Central memory CD8-positive, alpha-beta T cell (primary cell): ENCODE results near the gene ANO8.

Source experiments
- ATAC-seq: fragments of 150-1000 bp; cut with Tn5 transposase; replicated peaks from 2 replicates; pipeline ENCODE4 v1.10.0; 2022; ENCODE audit warnings: mild to moderate bottlenecking, moderate FRiP score, moderate number of reproducible peaks; ENCODE audit not compliant: poor library complexity, severe bottlenecking; ENCODE audit errors: extremely low read depth
- DNase-seq, 2 donors: peaks; one replicate each; pipeline ENCODE4 v3.0.0; 2021; ENCODE audit warnings: low spot score in 2 of 2
- H3K27ac Mint-ChIP-seq: one replicate; pipeline ENCODE4 v1.8.0; 2022; ENCODE audit warnings: low read depth, mild to moderate bottlenecking, moderate library complexity, mixed read lengths
- H3K27me3 Mint-ChIP-seq: one replicate; pipeline ENCODE4 v1.8.0; 2022; ENCODE audit warnings: mixed read lengths
- H3K36me3 Mint-ChIP-seq: one replicate; pipeline ENCODE4 v1.8.0; 2022; ENCODE audit warnings: mild to moderate bottlenecking, moderate library complexity, mixed read lengths; ENCODE audit not compliant: insufficient read depth
- H3K4me1 Mint-ChIP-seq: one replicate; pipeline ENCODE4 v1.8.0; 2022; ENCODE audit warnings: mixed read lengths
- H3K4me3 Mint-ChIP-seq: one replicate; pipeline ENCODE4 v1.8.0; 2022; ENCODE audit warnings: mild to moderate bottlenecking, moderate library complexity, mixed read lengths
- H3K9me3 Mint-ChIP-seq: one replicate; pipeline ENCODE4 v1.8.0; 2022; ENCODE audit warnings: mixed read lengths

ANO8 gene

DNA sequence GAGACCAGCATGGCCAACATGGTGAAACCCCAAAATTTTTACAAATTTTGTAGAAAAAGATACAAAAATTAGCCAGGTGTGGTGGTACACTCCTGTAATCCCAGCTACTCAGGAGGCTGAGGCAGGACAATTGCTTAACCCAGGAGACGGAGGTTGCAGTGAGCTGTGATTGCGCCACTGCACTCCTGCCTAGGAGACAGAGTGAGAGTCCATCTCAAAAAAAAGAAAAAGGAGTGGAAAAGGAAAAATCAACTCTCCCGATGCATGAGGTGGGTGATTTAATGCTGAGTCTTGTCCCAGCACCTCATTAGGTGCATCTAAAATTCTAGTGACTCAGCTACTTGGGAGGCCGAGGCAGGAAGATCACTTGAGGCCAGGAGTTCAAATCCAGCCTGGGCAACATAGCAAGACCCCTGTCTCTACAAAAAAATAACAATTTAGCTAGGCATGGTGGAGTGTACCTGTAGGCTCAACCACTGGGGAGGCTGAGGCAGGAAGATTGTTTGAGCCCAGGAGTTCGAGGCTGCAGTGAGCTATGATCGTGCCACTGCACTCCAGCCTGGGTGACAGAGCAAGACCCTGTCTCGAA lies 22.5 kb upstream of the ANO8 start:
- no peak overlapping the region for H3K27ac Mint-ChIP-seq
- H3K36me3 Mint-ChIP-seq: peaks cover 2% of the 10 kb centered on the region
- DNase-seq (no peak), ATAC-seq (no peak)
- no peaks in the 10 kb centered on the region for H3K9me3 Mint-ChIP-seq
- H3K4me1 Mint-ChIP-seq: no peaks in the 10 kb centered on the region
- no peak overlapping the region for H3K4me3 Mint-ChIP-seq
- H3K27me3 Mint-ChIP-seq: peaks cover 17% of the 10 kb centered on the region

DNA sequence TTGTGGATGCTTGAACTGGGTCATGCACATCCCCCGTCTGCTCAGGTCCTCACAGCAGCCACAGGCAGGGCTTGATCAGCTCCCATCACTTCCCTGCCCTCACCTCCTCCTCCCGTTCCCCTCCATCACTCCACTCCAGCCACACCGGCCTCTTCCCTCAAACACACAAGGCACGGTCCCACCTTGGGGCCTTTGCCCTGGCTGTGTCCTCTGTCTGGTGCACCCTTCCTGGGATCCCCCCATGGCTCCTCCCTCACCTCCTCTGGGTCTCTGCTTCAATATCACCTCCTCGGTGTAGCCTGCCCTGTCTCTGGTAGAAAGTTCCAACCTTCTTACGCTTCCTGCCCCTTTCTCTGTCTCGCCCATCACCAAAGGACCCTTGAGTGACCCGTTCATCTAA lies 18.7 kb upstream of the ANO8 start:
- DNase-seq (no peak), ATAC-seq (no peak)
- peaks cover 2% of the 10 kb centered on the region for H3K36me3 Mint-ChIP-seq
- no peaks in the 10 kb centered on the region for H3K4me1 Mint-ChIP-seq
- peaks cover 35% of the 10 kb centered on the region for H3K27me3 Mint-ChIP-seq
- no peak overlapping the region for H3K27ac Mint-ChIP-seq
- H3K9me3 Mint-ChIP-seq: no peaks in the 10 kb centered on the region
- no peak overlapping the region for H3K4me3 Mint-ChIP-seq

GRCh38 chr19:17352608-17353280 lies 18.1 kb upstream of the ANO8 start:
- no peak for DNase-seq
- H3K4me3 Mint-ChIP-seq: no peak overlapping the region
- no peaks in the 10 kb centered on the region for H3K4me1 Mint-ChIP-seq
- no peak overlapping the region for H3K27ac Mint-ChIP-seq
- H3K27me3 Mint-ChIP-seq: peaks cover 42% of the 10 kb centered on the region
- peaks cover 2% of the 10 kb centered on the region for H3K36me3 Mint-ChIP-seq
- H3K9me3 Mint-ChIP-seq: no peaks in the 10 kb centered on the region
- no peak for ATAC-seq

- Mint-ChIP-seq H3K4me1 (no peaks in the 10 kb centered on the region), H3K9me3 (no peaks in the 10 kb centered on the region), H3K36me3 (peaks cover 2% of the 10 kb centered on the region), H3K4me3 (no peak overlapping the region), H3K27me3 (peaks cover 49% of the 10 kb centered on the region), H3K27ac (no peak overlapping the region)
- ATAC-seq (no peak), DNase-seq (no peak)
Observed at GRCh38 chr19:17351815-17352435, 17.3 kb upstream of the ANO8 start.

GRCh38 chr19:17348700-17349099 lies 14.0 kb upstream of the ANO8 start:
- no peak for ATAC-seq

GRCh38 chr19:17347877-17348276 lies 13.2 kb upstream of the ANO8 start:
- Mint-ChIP-seq H3K4me1 (peaks cover 6% of the 10 kb centered on the region), H3K27me3 (peaks cover 36% of the 10 kb centered on the region), H3K9me3 (no peaks in the 10 kb centered on the region), H3K27ac (no peak overlapping the region), H3K4me3 (no peak overlapping the region), H3K36me3 (no peaks in the 10 kb centered on the region)
- ATAC-seq (no peak), DNase-seq (no peak)

More at GRCh38 chr19:17348700-17349099, 14.0 kb upstream of the ANO8 start:
- H3K36me3 Mint-ChIP-seq: peaks cover 2% of the 10 kb centered on the region
- H3K4me1 Mint-ChIP-seq: peaks cover 6% of the 10 kb centered on the region
- peaks cover 45% of the 10 kb centered on the region for H3K27me3 Mint-ChIP-seq
- H3K27ac Mint-ChIP-seq: no peak overlapping the region
- no peak overlapping the region for H3K4me3 Mint-ChIP-seq
- DNase-seq: no peak
- H3K9me3 Mint-ChIP-seq: no peaks in the 10 kb centered on the region

- DNase-seq: no peak
- H3K27me3 Mint-ChIP-seq: peaks cover 33% of the 10 kb centered on the region
- no peaks in the 10 kb centered on the region for H3K36me3 Mint-ChIP-seq
- no peak overlapping the region for H3K27ac Mint-ChIP-seq
- H3K4me3 Mint-ChIP-seq: no peak overlapping the region
- ATAC-seq: no peak
- H3K4me1 Mint-ChIP-seq: peaks cover 6% of the 10 kb centered on the region
- no peaks in the 10 kb centered on the region for H3K9me3 Mint-ChIP-seq
Observed at GRCh38 chr19:17347361-17347760, 12.7 kb upstream of the ANO8 start.

GRCh38 chr19:17346109-17346671 lies 11.5 kb upstream of the ANO8 start:
- peaks cover 21% of the 10 kb centered on the region for H3K27me3 Mint-ChIP-seq
- no peak overlapping the region for H3K27ac Mint-ChIP-seq
- no peak overlapping the region for H3K4me3 Mint-ChIP-seq
- no peaks in the 10 kb centered on the region for H3K9me3 Mint-ChIP-seq
- DNase-seq: peak; percentile 60 to 78
- peak; percentile 75 for ATAC-seq
- peaks cover 2% of the 10 kb centered on the region for H3K36me3 Mint-ChIP-seq
- H3K4me1 Mint-ChIP-seq: peaks cover 6% of the 10 kb centered on the region

GRCh38 chr19:17341845-17342244 lies 7.2 kb upstream of the ANO8 start:
- no peaks in the 10 kb centered on the region for H3K27me3 Mint-ChIP-seq
- H3K4me1 Mint-ChIP-seq: peaks cover 15% of the 10 kb centered on the region
- H3K9me3 Mint-ChIP-seq: no peaks in the 10 kb centered on the region
- H3K27ac Mint-ChIP-seq: no peak overlapping the region
- no peak overlapping the region for H3K4me3 Mint-ChIP-seq
- ATAC-seq (no peak), DNase-seq (no peak)
- H3K36me3 Mint-ChIP-seq: peaks cover 9% of the 10 kb centered on the region

- Mint-ChIP-seq H3K27me3 (no peaks in the 10 kb centered on the region), H3K36me3 (peaks cover 9% of the 10 kb centered on the region), H3K27ac (no peak overlapping the region), H3K4me3 (no peak overlapping the region), H3K9me3 (no peaks in the 10 kb centered on the region), H3K4me1 (peaks cover 18% of the 10 kb centered on the region)
- ATAC-seq (no peak), DNase-seq (no peak)
Observed at GRCh38 chr19:17341386-17341785, 6.7 kb upstream of the ANO8 start.

DNA sequence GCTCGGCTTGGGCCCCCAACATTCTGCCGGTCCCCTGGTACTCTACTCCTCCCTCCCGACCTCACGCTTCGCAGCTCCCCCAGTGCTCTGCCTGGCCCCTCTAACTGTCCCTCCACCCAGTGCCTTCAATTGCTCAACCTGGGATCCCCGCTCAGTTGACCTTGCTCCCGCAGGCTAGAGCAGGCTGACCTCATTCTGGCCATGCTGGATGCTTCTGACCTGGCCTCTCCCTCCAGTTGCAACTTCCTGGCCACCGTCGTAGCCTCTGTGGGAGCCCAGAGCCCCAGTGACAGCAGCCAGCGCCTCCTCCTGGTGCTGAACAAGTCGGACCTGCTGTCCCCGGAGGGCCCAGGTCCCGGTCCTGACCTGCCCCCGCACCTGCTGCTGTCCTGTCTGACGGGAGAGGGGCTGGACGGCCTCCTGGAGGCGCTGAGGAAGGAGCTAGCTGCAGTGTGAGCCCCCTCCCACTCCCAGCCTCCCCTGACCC lies 6.3 kb upstream of the ANO8 start:
- Mint-ChIP-seq H3K36me3 (peaks cover 9% of the 10 kb centered on the region), H3K4me1 (peaks cover 14% of the 10 kb centered on the region), H3K27ac (no peak overlapping the region), H3K4me3 (no peak overlapping the region), H3K9me3 (no peaks in the 10 kb centered on the region), H3K27me3 (no peaks in the 10 kb centered on the region)
- ATAC-seq (no peak), DNase-seq (no peak)

- Mint-ChIP-seq H3K27ac (no peak overlapping the region), H3K9me3 (no peaks in the 10 kb centered on the region), H3K4me3 (peak overlapping the region; percentile 11), H3K27me3 (no peaks in the 10 kb centered on the region), H3K4me1 (peaks cover 14% of the 10 kb centered on the region), H3K36me3 (peaks cover 9% of the 10 kb centered on the region)
- no peak for DNase-seq
- ATAC-seq: no peak
Observed at GRCh38 chr19:17340302-17340870, 5.7 kb upstream of the ANO8 start.
